ENCODE data around the gene ICAM1. TPM values are rescaled to one million over a fixed set of nuclear protein-coding genes. Genes with fewer than 3 reads are reported as not detected.
A peak's percentile ranks its signal among the peaks of the same experiment; 100 is the strongest.

Gene ICAM1
- total and polyA plus RNA-seq, 2 of the 13 experiments (the other 11 are each of a cell fraction or from before 2014, with no cell fraction given), result 37.9 to 98.4 TPM

DNA sequence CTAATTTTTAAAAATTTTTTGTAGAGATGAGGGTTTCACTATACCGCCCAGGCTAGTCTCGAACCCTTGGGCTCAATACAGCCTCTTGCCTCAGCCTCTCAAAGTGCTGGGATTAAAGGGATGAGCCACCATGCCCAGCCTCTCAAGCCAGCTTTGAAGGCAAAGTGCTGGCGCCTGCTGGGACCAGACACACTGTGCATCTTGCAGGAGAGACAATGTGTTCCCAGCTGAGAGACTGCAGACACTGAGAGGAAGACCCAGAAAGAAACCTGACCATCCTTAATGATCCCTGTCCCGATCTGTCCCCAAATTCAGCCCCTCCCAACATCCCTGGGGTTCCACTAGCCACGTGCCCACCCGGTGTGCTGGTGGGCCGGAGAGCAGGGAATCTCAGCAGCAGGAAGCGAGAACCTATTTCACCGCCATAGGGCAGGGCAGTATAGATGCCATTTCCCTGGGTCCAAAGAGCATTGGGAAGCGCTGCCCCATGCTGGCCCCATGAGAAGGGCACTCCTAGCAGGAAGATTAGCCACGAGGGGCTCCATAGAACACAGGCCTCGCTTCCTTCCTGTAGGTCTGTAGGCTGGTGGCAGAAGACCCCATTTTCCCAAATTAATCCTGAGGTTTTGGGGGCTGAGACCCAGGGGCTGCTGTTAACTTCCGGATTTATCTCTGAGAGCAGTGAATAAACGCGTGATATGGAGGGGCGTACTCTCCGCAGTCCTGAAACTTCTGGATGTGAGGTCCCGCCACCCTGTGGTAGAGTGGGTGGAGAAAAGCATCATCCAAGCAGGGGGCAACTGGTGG lies 61.4 kb downstream of the ICAM1 start (continued):
- TF ChIP-seq, protein P1, sequence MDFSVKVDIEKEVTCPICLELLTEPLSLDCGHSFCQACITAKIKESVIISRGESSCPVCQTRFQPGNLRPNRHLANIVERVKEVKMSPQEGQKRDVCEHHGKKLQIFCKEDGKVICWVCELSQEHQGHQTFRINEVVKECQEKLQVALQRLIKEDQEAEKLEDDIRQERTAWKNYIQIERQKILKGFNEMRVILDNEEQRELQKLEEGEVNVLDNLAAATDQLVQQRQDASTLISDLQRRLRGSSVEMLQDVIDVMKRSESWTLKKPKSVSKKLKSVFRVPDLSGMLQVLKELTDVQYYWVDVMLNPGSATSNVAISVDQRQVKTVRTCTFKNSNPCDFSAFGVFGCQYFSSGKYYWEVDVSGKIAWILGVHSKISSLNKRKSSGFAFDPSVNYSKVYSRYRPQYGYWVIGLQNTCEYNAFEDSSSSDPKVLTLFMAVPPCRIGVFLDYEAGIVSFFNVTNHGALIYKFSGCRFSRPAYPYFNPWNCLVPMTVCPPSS (IDR thresholded peaks at IDR 0.05), result no peak
- TF ChIP-seq, protein P2, sequence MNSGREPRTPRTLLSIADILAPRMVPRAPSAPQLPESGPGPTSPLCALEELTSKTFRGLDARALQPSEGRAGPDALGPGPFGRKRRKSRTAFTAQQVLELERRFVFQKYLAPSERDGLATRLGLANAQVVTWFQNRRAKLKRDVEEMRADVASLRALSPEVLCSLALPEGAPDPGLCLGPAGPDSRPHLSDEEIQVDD (CRISPR knock-in tag; IDR thresholded peaks at IDR 0.05; ENCODE audit: borderline replicate concordance), result no peak
- TF ChIP-seq, protein P3, sequence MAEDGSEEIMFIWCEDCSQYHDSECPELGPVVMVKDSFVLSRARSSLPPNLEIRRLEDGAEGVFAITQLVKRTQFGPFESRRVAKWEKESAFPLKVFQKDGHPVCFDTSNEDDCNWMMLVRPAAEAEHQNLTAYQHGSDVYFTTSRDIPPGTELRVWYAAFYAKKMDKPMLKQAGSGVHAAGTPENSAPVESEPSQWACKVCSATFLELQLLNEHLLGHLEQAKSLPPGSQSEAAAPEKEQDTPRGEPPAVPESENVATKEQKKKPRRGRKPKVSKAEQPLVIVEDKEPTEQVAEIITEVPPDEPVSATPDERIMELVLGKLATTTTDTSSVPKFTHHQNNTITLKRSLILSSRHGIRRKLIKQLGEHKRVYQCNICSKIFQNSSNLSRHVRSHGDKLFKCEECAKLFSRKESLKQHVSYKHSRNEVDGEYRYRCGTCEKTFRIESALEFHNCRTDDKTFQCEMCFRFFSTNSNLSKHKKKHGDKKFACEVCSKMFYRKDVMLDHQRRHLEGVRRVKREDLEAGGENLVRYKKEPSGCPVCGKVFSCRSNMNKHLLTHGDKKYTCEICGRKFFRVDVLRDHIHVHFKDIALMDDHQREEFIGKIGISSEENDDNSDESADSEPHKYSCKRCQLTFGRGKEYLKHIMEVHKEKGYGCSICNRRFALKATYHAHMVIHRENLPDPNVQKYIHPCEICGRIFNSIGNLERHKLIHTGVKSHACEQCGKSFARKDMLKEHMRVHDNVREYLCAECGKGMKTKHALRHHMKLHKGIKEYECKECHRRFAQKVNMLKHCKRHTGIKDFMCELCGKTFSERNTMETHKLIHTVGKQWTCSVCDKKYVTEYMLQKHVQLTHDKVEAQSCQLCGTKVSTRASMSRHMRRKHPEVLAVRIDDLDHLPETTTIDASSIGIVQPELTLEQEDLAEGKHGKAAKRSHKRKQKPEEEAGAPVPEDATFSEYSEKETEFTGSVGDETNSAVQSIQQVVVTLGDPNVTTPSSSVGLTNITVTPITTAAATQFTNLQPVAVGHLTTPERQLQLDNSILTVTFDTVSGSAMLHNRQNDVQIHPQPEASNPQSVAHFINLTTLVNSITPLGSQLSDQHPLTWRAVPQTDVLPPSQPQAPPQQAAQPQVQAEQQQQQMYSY (CRISPR knock-in tag; IDR thresholded peaks at IDR 0.05), result no peak
- no peak for TF ChIP-seq ZNF660 (CRISPR knock-in tag; IDR thresholded peaks at IDR 0.05; ENCODE audit: borderline replicate concordance, low read depth)
- TF ChIP-seq EED (CRISPR knock-in tag; IDR thresholded peaks at IDR 0.05), result peak; percentile 7; the same call in 1 of the 2 replicates
- TF ChIP-seq HMG20B (CRISPR knock-in tag; conservative IDR thresholded peaks at IDR 0.05), result no peak
- TF ChIP-seq, protein P4, sequence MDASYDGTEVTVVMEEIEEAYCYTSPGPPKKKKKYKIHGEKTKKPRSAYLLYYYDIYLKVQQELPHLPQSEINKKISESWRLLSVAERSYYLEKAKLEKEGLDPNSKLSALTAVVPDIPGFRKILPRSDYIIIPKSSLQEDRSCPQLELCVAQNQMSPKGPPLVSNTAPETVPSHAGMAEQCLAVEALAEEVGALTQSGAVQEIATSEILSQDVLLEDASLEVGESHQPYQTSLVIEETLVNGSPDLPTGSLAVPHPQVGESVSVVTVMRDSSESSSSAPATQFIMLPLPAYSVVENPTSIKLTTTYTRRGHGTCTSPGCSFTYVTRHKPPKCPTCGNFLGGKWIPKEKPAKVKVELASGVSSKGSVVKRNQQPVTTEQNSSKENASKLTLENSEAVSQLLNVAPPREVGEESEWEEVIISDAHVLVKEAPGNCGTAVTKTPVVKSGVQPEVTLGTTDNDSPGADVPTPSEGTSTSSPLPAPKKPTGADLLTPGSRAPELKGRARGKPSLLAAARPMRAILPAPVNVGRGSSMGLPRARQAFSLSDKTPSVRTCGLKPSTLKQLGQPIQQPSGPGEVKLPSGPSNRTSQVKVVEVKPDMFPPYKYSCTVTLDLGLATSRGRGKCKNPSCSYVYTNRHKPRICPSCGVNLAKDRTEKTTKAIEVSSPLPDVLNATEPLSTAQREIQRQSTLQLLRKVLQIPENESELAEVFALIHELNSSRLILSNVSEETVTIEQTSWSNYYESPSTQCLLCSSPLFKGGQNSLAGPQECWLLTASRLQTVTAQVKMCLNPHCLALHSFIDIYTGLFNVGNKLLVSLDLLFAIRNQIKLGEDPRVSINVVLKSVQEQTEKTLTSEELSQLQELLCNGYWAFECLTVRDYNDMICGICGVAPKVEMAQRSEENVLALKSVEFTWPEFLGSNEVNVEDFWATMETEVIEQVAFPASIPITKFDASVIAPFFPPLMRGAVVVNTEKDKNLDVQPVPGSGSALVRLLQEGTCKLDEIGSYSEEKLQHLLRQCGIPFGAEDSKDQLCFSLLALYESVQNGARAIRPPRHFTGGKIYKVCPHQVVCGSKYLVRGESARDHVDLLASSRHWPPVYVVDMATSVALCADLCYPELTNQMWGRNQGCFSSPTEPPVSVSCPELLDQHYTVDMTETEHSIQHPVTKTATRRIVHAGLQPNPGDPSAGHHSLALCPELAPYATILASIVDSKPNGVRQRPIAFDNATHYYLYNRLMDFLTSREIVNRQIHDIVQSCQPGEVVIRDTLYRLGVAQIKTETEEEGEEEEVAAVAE (CRISPR knock-in tag; IDR thresholded peaks at IDR 0.05; ENCODE audit: borderline replicate concordance), result 0 out of 2 replicates have a peak, but pooled peaks have one; percentile 13
- TF ChIP-seq RBFOX2 (IDR thresholded peaks at IDR 0.05; ENCODE audit: low read depth, low read length), result no peak
- TF ChIP-seq HNRNPL (IDR thresholded peaks at IDR 0.05; ENCODE audit: low read depth, low read length), result no peak
- TF ChIP-seq, protein P5, sequence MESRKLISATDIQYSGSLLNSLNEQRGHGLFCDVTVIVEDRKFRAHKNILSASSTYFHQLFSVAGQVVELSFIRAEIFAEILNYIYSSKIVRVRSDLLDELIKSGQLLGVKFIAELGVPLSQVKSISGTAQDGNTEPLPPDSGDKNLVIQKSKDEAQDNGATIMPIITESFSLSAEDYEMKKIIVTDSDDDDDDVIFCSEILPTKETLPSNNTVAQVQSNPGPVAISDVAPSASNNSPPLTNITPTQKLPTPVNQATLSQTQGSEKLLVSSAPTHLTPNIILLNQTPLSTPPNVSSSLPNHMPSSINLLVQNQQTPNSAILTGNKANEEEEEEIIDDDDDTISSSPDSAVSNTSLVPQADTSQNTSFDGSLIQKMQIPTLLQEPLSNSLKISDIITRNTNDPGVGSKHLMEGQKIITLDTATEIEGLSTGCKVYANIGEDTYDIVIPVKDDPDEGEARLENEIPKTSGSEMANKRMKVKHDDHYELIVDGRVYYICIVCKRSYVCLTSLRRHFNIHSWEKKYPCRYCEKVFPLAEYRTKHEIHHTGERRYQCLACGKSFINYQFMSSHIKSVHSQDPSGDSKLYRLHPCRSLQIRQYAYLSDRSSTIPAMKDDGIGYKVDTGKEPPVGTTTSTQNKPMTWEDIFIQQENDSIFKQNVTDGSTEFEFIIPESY (CRISPR knock-in tag; IDR thresholded peaks at IDR 0.05), result no peak
- no peak for TF ChIP-seq THYN1 (CRISPR knock-in tag; IDR thresholded peaks at IDR 0.05; ENCODE audit: borderline replicate concordance, low read depth)
- no peak for TF ChIP-seq FOSL2 (CRISPR knock-in tag; IDR thresholded peaks at IDR 0.05)

Data from HepG2 (cell line).